OCI-LY1 (cell line): ENCODE data around the gene SERBP1.

Experiments
- EZH2 ChIP-seq: fragments of 200-600 bp; sonication (generic), shearing (Covaris generic); IDR thresholded peaks from 2 replicates; pipeline ENCODE4 v1.8.0; 2017; ENCODE audit warnings: borderline replicate concordance, mixed run types, mild to moderate bottlenecking, antibody characterized with exemption, low read length, moderate library complexity, mixed read lengths
- TF ChIP-seq, protein P1 (sequence below): fragments of 200-600 bp; sonication (generic), shearing (Covaris generic); IDR thresholded peaks from 2 replicates; pipeline ENCODE4 v1.5.1; 2017; ENCODE audit warnings: mild to moderate bottlenecking, antibody characterized with exemption, low read length, moderate library complexity, mixed read lengths

DNA sequence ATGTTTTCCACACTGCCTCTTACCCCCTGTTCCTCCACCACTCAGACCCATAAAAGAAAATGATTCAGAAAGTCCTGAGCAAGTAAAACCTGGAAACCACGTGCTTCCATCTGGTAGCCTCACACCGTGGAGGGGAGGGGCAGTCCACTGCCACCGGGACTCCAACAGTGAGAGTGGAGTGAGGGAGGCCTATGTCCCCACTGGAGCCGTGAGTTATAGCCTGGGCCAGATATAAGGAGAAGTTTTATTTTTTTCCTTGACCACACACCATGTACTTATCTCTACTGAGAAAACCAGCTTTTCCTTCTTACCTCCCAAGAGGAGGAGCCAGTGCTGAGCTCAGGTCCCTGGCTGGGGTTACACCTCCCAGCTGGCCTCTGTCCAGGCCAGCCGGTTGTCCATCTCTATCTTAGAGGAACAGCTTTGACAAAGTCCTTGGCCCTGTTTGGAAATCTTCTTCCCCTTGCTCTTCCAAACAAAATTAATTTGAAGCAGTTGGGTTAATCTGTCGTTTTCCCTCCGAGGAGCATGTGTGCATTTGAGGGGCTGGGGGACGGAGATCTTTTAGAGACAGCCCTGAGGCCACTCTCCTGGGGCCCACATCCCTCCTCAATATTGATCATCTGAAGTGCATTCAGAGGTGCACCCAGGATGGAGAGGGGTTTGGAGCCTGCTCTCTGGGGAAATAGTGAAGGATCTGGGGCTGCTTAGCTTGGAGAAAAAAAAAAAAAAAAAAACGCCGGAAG, 49.1 kb upstream of the SERBP1 start:
- TF ChIP-seq, protein P1, sequence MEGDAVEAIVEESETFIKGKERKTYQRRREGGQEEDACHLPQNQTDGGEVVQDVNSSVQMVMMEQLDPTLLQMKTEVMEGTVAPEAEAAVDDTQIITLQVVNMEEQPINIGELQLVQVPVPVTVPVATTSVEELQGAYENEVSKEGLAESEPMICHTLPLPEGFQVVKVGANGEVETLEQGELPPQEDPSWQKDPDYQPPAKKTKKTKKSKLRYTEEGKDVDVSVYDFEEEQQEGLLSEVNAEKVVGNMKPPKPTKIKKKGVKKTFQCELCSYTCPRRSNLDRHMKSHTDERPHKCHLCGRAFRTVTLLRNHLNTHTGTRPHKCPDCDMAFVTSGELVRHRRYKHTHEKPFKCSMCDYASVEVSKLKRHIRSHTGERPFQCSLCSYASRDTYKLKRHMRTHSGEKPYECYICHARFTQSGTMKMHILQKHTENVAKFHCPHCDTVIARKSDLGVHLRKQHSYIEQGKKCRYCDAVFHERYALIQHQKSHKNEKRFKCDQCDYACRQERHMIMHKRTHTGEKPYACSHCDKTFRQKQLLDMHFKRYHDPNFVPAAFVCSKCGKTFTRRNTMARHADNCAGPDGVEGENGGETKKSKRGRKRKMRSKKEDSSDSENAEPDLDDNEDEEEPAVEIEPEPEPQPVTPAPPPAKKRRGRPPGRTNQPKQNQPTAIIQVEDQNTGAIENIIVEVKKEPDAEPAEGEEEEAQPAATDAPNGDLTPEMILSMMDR, result no peak
- no peak for TF ChIP-seq EZH2
